Liver (tissue), 3 donors: Measurements from ENCODE around the gene DDR1.

Source experiments
- FOXA1 ChIP-seq: IDR thresholded peaks from 2 replicates; pipeline ENCODE4 v1.6.1; 2016; ENCODE audit warnings: antibody characterized with exemption
- SP1 ChIP-seq: IDR thresholded peaks from 2 replicates; pipeline ENCODE4 v1.6.1; 2018; ENCODE audit warnings: antibody characterized with exemption, mild to moderate bottlenecking
- TAF1 ChIP-seq: conservative IDR thresholded peaks from 2 replicates; pipeline ENCODE4 v1.6.1; 2016; ENCODE audit warnings: antibody characterized with exemption, mild to moderate bottlenecking
- TF ChIP-seq, protein P1 (sequence below): fragments of 150-350 bp; IDR thresholded peaks from 2 replicates; pipeline ENCODE4 v1.5.1; 2017; ENCODE audit warnings: improper control_type of control experiment, low read depth, low read length; ENCODE audit not compliant: missing input control
- donor health status: healthy.
- donor health status: healthy.

- no peak for TF ChIP-seq SP1
- TF ChIP-seq, protein P1, sequence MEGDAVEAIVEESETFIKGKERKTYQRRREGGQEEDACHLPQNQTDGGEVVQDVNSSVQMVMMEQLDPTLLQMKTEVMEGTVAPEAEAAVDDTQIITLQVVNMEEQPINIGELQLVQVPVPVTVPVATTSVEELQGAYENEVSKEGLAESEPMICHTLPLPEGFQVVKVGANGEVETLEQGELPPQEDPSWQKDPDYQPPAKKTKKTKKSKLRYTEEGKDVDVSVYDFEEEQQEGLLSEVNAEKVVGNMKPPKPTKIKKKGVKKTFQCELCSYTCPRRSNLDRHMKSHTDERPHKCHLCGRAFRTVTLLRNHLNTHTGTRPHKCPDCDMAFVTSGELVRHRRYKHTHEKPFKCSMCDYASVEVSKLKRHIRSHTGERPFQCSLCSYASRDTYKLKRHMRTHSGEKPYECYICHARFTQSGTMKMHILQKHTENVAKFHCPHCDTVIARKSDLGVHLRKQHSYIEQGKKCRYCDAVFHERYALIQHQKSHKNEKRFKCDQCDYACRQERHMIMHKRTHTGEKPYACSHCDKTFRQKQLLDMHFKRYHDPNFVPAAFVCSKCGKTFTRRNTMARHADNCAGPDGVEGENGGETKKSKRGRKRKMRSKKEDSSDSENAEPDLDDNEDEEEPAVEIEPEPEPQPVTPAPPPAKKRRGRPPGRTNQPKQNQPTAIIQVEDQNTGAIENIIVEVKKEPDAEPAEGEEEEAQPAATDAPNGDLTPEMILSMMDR, result no peak
- TF ChIP-seq TAF1, result no peak
- TF ChIP-seq FOXA1, result no peak
Measured at GRCh38 chr6:30882759-30883684, 1.3 kb upstream of the DDR1 start.
